GM04503 (cell line): Measurements from ENCODE around the gene TMEM17.
A peak's percentile ranks its signal among the peaks of the same experiment; 100 is the strongest.

Experiments
- DNase-seq: peaks from one replicate; pipeline ENCODE4 v3.0.0-alpha.2; 2012; ENCODE audit warnings: low read depth

The TMEM17 gene

GRCh38 chr2:62511636-62512035 is 5.6 kb upstream of the TMEM17 start:
- no peak for DNase-seq

- DNase-seq = no peak
Observed at GRCh38 chr2:62506421-62506750, 391 bp upstream of the TMEM17 start.

DNA sequence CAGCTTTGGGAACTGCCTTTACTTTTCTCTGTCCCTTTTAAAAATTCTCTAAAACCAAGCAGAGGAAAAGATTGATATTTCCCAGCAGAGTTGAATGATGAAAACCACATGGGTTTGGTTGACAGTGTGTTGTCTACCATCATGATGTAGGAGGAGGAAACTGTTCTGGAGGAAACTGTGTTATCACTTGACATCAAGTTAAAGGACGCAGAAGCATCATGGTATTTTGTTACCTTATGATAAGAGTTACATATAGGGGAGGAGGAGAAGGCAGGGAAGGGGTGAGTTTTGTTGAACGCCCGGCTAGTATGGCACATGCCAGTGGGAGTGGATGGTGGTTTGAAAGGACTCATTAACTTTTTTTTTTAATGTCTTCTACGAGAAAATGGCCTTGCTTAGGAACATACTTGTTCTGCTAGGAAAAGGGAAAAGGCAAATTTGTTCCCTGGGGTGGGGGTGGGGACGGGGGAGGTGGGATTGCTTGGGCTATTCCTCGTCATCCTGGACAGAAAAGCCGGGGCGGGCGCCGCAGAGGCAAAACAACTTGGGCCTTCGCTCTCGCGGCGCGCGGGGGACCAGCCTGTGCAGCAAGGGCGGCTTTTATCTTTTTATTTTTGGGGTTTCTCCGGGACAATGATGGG is 766 bp downstream of the TMEM17 start:
- DNase-seq = no peak

- DNase-seq = no peak
Observed at GRCh38 chr2:62504657-62505056, 1.3 kb downstream of the TMEM17 start.

DNA sequence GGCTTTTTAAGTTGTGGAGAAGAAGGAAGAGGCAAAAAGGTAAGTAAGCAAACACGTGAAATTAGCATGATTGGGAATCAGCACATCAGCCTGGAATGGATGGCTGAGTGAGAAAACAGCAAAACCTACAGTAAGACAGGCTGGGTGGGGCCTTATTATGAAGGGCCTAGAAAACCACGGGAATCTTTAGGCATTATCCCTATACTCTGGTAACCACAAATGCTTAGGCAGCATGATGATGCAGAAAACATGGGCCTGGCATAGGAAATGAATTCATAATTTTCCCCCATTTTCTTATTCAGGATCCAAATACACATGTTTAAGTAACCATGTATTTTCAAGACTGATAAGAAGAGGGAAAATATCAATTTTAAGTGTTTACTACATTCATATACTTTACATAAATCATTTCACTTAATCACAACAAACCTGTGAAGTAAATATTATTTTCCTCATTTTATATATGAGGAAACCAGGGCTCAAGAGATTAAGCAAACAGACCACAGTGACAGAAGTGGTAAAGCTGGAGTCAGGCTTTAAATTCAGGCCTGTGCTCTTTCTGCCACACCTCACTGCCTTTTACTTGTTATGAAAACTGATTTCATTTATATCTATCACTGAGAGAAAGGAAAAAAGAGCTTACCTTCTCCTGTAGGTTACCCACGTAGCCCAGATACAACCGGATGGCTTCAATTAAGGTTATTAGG is 4.0 kb downstream of the TMEM17 start:
- no peak for DNase-seq

GRCh38 chr2:62501069-62501468 is 4.9 kb downstream of the TMEM17 start:
- DNase-seq = no peak

GRCh38 chr2:62499430-62500060 is 6.5 kb downstream of the TMEM17 start:
- no peak for DNase-seq

GRCh38 chr2:62498739-62499138 is 7.3 kb downstream of the TMEM17 start:
- DNase-seq = no peak

DNA sequence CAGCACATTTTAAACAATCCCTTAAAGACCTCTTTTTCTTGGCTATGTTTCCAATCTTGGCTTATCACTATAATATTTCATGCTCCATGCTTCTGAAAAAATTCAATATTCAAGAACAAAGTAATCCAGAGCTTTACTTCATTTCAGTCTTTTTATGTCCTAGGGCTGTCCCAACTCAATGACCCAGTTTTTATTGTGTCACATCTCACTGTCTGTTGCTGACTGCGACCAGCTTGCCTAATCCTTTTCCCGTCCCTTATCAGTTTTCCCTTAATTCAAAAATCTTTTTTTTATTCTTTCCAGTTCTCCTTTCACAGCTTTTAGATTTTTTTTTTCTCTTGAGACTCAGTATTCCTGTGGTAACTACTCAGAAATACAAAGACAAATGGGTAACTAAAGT is 10.2 kb downstream of the TMEM17 start:
- DNase-seq = no peak

DNA sequence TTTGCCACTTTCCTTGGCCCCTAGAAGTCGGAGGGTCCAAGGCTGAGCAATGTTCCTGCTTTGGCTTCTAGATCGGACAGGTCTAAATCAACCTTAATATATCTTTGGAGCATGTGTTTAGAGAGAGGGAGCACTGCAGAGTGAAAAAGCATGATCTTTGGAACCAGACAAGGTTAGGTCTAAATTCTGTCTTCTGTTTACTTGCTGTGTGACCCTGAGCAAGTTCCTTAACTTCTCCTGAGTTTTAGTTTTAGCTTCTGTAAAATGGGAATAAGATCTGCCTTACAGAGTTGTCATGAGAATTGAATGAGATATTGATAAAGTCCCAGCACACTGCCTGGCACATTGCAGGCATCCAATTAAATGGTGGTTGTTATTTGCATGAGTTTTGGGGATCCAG is 13.9 kb downstream of the TMEM17 start:
- no peak for DNase-seq

DNA sequence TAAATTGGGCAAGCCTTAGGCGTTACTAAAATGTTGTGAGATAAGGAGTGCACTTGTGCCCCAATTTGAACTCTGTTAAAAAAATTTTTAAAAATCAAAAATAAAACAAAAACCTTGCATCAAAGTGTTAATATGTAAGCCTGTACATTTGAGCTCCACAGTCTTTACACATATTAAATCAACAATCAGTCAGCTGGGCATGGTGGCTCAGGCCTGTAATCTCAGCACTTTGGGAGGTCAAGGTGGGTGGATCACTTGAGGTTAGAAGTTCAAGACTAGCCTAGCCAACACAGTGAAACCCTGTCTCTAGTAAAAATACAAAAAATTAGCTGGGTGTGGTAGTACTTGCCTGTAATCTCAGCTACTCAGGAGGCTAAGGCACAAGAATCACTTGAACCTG is 16.3 kb downstream of the TMEM17 start:
- no peak for DNase-seq

- DNase-seq = peak; percentile 51
Observed at GRCh38 chr2:62489162-62489561, 16.8 kb downstream of the TMEM17 start.

DNA sequence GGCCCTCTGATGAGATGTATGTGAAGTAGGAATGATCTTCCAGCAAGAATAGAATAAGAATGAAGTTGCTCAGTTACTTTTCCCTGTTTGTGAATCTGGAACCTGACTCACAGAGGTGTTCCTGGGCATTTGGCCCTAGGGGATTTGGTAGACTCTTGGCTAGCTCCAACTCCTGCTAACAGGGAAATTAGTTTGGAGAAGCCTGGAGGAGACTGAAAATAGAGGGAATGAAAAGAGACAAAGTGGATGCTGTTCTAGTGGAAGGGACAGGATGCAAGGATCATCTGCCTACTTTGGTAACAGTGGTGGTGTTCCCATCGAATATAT is 19.6 kb downstream of the TMEM17 start:
- DNase-seq = no peak

DNA sequence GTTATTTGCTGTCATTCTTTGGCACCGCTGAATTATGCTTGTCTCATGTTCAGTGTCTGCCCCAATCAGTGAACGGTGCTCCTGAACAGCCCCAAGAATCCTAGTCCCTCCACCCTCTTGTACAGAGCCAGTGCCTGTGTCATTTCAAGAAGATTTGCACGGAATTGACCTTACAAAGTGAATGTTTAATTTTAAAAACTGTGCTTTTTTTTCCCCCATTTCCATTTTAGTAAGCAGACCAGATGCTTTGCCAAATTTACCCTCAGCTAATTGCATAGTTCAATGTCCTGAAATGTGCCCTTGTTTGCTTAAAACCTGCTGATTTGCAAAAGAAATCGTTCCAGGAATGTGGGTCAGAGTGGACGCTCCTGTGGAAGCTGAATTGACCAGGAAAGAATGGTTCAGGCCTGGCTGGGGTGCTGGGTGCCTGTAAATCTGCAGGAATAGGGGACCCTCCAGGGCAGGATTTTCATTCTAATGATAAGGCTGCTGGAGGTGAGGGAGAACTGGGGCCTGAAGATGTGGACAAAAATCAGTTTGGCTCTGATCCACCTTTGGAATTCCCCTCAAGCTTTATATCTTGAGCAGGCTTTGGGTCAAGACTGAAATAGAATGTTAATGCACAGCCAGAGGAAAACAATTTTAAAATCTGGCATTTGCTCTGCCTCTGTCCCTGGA is 20.1 kb downstream of the TMEM17 start:
- DNase-seq = no peak

GRCh38 chr2:62482558-62483352 is 23.2 kb downstream of the TMEM17 start:
- no peak for DNase-seq

- DNase-seq = no peak
Observed at GRCh38 chr2:62479917-62480316, 26.1 kb downstream of the TMEM17 start.

GRCh38 chr2:62478093-62478580 is 27.9 kb downstream of the TMEM17 start:
- no peak for DNase-seq

- DNase-seq = no peak
Observed at GRCh38 chr2:62477573-62477972, 28.4 kb downstream of the TMEM17 start.

GRCh38 chr2:62475172-62476011 is 30.6 kb downstream of the TMEM17 start:
- DNase-seq = no peak

GRCh38 chr2:62474176-62474575 is 31.8 kb downstream of the TMEM17 start:
- DNase-seq = no peak

GRCh38 chr2:62473246-62473827 is 32.7 kb downstream of the TMEM17 start:
- DNase-seq = no peak
